GM18861 (cell line): ENCODE data around the gene PIAS4.

ENCODE experiments used
- ATAC-seq: cut with Tn5 transposase; IDR thresholded peaks from one replicate; pipeline ENCODE4 v1.9.1; 2021; ENCODE audit not compliant: unreplicated experiment

PIAS4 gene

DNA sequence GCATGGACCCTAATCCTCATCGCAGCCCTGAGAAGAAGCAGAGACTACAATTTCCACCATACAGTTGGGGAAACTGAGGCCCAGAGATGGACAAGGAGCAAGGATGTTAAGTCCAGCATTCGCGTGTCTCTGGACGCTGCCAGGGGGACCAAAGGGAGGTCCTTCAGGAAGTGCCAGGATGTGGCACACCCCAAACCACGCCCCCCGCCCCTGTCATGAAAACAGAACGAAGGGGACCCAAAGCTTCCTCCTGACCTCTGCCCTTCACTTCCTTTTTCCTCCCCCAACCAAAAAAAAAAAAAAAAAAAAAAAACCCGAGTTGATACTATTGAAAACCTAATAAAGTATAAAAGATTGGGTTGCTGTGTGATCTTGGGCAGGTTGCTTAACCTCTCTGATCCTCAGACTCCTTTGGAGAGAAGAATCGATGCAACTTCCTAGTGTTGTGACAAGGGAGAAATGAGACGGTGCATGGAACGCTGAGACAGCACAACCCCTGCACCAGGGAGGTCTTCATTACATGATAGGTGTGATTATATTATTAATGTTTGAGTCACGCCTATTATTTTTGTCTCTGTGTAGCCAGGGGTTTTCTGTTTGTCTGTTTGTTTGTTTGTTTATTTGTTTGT, 61.9 kb downstream of the PIAS4 start:
- ATAC-seq = no peak

DNA sequence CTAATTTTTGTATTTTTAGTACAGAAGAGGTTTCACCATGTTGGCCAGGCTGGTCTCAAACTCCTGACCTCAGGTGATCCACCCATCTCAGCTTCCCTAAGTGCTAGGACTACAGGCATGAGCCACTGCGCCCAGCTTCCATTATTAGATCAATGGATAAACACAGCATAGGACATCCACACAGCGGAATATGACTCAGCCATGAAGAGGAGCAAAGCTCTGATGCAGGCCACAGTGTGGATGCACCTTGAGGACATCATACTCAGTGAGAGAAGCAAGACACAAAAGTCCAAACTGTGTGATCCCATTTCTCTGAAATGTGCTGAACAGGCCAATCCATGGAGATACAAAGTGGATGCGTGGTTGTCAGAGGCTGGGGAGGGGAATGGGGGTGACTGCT, 64.1 kb downstream of the PIAS4 start:
- ATAC-seq = no peak

DNA sequence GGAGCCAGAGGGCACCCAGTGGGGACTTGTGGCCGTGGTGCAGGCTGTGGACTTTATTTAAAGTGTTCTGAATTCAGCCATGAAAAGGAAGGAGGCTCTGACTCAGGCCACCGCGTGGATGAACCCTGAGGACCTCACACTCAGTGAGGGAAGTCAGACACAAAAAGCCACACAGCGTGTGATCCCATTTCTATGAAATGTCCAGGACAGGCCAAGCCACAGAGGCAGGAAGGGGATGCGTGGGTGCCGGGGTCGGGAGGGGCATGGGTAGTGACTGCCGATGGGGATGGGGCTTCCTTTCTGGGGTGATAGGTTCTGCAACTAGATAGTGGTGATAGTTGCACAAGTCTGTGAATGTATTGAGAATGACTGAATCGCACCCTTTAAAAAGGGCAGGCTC, 67.8 kb downstream of the PIAS4 start:
- ATAC-seq = no peak

DNA sequence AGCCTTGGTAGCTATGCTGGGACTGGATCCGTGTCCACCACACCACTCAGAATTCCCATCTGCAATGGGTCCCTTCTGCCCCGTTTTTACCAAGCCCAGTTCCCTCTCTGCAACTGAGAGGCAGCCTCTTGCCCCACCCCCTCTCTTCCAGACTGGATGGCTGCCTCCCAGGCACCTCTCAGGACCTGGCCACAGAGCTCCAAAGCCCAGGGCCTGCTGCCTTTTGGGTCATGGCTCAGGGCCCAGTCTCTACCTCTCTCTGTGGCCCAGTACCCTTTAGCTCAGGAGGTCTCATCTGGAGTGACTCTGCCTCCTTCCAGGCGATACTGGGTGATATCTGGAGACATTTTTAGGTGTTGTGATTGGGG, 69.5 kb downstream of the PIAS4 start:
- ATAC-seq = no peak

DNA sequence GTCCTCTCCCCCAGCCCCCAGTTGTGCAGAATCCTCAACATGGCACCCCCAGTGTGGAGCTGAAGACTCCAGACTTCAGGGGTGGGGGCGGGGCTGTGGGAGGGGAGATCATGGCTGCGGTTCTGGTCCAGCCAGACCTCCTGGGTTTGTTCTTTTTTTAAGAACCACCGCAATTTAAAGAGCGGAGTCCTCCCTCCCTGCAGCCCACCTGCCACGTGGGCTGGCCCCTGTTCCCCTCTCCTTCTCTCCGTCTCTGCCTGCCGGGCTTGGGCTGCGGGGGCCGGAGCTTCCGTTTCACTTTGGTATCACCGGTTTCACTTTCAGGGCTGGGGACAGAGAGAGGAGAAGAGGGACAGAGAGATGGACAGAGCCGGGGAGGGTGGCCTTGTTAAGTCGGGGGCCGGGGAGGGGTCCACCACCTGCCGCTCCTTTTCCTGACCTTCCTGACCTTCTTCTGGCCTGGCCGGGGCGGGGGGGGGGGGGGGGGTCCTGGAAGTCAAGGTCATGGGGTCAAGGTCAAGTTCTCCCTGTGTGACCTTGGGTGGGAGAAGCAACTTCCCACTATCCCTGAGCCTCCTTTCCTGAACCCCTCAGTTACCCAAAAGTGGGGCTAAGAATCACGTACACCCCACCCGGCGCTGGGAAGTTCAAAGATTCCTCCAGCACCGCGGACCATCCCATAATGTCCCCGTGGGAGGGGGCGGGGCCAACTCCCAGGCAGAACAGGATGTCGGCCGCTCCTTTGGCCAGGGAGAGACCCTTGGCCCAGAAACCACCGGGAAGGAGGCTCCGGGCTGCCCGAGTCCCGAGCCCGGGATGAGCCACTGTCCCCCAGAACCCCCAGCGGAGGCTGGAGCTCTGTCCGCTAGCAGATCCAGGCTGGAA, 70.5 kb downstream of the PIAS4 start:
- ATAC-seq = no peak

DNA sequence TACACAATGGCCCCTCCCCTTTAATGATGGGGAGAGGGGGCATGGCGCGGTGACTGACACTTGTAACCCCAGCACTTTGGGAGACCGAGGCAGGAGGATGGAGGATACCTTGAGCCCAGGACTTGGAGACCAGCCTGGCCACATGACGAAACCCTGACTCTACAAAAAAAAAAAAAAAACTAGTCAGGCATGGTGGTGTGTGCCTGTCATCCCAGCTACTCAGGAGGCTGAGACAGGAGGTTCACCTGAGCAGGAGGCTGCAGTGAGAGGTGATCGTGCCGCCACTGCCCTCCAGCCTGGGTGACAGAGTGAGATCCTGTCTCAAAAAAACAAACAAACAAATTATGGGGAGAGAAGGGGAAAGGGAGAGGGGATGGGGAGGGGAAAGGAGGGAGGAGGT, 72.9 kb downstream of the PIAS4 start:
- no peak for ATAC-seq

DNA sequence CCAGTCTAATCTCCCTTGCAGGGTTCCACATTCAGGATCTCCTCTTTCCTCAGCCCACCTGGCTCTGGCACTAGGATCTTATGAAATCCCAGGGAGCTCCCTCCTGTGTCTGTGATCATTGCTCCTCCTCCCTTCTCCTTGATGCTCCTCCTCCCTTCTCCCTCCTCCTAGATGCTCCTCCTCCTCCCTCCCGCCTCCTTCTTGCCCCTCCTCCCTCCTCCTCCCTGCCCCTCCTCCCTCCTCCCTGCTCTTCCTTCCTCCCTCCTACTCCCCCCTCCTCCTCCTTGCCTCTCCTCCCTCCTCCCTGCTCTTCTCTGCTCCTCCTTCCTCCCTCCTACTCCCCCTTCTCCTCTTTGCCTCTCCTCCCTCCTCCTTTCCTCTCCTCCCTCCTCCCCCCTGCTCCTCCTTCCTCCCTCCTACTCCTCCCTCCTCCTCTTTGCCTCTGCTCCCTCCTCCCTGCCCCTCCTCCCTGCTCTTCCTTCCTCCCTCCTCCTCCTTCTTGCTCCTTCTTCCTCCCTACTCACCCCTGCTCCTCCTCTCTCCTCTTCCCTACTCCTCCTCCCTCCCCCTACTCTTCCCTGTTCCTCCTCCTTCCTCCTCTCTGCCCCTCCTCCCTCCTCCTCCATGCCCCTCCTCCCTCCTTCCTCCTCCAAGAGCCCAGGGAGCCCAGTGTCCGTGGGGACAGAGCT, 74.0 kb downstream of the PIAS4 start:
- ATAC-seq = no peak

DNA sequence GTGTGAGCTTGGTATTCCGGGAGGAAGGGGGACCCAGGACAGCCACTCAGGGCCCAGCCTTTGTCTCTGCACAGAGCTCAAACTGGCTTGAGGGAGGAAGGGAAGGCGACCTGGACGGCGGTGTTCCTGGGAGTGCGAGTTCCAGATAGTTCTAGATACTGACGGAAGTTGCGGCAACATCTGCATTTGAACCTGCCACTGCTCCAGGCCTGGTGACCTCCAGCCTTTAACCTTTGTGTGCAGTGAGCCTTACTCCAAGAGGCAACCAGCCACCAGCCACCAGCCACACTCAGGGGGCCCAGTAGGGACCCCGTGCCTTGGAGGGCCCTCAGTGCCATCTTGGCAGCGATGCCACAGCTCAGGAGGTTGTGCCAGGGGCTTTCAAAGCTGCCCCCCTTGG, 74.6 kb downstream of the PIAS4 start:
- ATAC-seq = no peak

DNA sequence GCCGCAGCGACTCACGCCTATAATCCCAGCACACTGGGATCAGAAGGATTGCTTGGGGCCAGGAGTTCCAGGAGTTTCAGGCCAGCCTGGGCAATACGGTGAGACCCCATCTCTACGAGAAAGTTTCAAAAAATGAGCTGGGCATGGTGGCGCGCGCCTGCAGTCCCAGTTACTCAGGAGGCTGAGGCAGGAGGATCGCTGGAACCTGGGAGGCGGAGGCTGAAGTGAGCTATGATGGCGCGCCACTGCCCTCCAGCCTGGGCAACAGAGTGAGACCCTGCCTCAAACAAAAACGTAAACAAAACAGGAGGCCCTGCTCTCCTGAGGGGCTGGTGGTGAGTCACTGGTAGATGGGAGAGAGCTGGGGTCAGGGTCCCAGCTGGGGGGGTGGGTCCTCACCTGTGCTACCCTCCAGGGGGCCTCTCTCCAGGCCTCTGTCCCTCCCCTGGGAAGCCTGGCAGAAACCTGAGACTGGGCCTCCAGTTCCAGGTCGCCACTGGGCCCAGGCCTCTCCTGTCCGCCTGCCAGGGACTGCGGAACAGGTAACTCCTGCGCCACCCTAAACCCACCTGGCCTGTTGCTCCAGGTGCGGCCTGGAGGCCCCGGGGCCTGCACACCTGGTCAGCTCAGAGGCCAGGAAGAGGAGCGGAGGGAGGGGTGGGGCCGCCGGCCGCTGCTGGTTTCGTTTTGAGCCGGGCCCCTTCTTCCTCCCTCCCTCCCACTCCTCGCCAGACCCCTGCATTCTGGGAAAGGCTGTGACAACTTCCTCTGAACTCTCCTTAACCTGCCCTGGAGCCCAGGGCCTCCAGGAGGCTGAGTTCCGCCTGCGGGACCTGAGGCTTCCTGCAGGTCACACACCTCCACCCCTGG, 76.4 kb downstream of the PIAS4 start:
- ATAC-seq = no peak

DNA sequence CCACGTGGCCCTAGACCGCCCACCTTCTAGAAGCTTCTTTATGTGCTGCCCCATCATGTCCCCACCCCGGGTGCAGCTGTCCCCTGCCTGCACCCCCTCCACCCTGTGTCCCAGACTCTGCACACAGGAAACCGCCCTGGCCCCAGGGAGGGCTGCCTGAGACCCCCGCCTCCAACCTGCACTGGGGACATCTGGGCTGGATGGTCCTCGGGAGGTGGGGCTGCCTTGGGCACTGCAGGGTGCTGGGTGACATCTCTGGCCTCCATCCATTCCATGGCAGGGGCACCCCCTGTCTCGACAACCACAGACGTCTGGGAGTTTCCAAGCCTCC, 77.0 kb downstream of the PIAS4 start:
- no peak for ATAC-seq

DNA sequence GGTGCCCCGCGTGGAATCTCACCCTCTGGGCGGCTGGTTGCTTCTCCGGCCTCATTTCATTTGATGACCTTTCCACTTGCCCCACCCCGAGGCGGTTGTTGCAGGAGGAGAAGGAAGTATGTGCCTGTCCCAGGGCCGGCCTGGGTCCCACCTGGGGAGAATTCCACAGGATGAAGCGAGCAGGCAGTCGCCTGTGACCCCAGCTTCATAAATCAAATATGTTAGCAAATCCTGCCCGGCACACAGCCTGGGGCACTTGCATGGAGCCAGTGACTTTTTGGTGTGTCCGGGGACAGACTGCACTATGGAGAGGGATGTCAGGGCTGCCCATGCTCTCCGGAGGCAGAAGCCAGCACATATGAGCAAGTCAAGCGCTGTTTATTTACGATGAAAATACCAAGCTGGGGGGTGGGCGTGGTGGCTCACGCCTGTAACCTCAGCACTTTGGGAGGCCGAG, 78.9 kb downstream of the PIAS4 start:
- no peak for ATAC-seq

DNA sequence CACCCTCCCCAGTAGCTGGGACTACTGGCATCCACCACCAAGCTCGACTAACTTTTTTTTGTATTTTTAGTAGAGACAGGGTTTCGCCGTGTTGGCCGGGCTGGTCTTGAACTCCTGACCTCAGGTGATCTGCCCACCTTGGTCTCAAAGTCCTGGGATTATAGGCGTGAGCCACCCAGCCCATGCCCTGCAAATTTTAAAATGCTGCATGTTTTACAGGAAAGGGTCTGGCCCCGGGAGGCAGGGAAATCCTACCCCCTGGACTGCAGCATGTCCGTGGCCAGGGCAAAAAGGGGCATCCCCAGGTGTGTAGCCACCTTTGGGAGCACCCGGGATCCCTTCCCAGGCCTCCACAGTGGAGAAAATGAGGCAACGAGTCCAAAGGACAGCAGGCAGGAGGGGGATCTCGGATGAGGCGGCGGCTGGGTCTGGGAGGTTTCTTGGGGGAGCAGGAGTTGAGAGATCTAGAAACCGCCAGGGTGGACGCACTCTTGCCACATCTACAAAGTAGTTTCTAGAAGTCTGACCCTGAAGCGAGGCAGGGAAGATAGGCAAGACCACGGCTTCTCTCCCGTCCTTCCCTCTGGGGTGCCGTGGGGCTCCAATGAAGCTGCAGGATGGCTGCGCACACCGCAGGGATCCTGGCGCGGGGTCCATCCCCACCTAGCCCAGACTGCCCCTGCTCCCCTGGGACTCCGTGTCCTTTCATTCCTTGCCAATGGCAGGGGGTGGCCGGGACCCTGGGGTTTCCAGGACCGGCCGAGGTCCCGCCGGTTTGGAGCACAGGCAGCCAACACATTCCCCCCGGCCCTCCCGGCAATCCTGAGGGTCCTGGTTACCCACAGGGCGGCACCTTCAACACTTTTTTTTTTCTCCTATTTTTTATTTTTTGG, 80.5 kb downstream of the PIAS4 start:
- no peak for ATAC-seq

DNA sequence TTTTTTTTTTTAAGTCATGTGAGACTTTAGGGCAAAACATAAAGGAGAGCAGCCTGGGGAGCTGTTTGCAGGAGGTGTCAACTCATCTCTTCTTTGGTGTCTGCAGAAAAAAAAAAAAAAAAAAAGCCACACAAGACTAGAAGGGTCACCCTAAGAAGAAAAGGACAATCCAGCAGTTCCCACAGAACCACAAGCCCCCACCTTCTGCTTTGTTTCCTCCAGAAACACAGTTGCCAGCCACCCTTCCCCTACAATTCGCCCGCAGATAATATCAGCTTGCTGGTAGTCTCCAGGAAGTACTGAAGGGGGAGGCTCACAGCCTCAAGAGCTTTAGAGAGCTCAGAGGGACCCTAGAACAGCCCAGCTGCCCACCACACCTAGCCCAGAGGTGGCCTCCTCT, 81.4 kb downstream of the PIAS4 start:
- no peak for ATAC-seq
